ENCODE data around the gene CSTPP1.
"Not testable (repeated sequence)": the region's sequence is repeated elsewhere in the genome, so short reads cannot be mapped to it uniquely, and the experiment has no call there.

Gene CSTPP1

GRCh38 chr11:46953093-46953492 is 16.5 kb downstream of the CSTPP1 start:
- no peak for DNase-seq (ENCODE audit: low read depth)

- DNase-seq (ENCODE audit: low read depth) = no peak
These were observed 22.2 kb downstream of the CSTPP1 start for GRCh38 chr11:46958777-46959176.

DNA sequence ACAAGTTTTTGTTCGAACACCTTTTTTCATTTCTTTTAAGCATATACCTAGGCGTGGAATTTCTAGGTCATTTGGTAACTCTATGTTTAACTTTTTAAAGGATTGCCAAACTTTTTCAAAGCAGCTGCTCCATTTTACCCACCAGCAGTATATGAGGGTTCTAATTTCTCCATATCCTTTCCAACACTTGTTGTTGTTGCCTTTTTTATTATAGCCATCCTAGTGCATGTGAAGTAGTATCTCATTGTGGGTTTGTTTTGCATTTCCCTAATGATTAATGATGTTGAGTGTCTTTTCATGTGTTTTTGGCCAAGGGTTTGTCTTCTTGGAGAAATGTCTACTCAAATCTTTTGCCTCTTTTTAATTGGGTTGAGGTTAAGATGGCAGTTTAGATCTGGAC is 24.5 kb downstream of the CSTPP1 start:
- DNase-seq (ENCODE audit: low read depth) = no peak

- DNase-seq (ENCODE audit: low read depth) = not testable (repeated sequence)
These were observed 25.3 kb downstream of the CSTPP1 start for GRCh38 chr11:46961886-46962285.

- no peak for DNase-seq (ENCODE audit: low read depth)
These were observed 27.3 kb downstream of the CSTPP1 start for GRCh38 chr11:46963844-46964243.

GRCh38 chr11:46966773-46967172 is 30.2 kb downstream of the CSTPP1 start:
- no peak for DNase-seq (ENCODE audit: low read depth)

DNA sequence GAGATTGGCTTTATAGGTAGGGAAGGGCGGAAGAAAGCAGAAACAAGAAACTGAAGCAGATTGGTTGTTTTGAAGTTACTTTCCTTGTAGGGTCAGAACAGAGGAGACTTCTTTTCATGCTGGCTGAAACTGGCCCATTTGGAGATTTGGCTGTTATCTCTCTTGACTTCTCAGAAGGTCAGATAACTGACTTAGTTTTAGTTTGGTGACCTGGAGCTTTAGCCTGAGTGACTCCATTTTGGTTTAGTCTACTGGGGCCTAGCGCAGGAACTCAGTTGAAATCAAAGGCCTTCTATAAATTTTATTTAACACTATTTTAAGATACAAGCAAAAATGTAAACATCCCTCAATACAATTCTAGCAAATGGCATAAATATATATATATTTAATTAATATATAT is 31.4 kb downstream of the CSTPP1 start:
- no peak for DNase-seq (ENCODE audit: low read depth)

GRCh38 chr11:46969379-46969778 is 32.8 kb downstream of the CSTPP1 start:
- no peak for DNase-seq (ENCODE audit: low read depth)

GRCh38 chr11:46970913-46971625 is 34.5 kb downstream of the CSTPP1 start:
- no peak for DNase-seq (ENCODE audit: low read depth)

GRCh38 chr11:46972343-46972742 is 35.8 kb downstream of the CSTPP1 start:
- no peak for DNase-seq (ENCODE audit: low read depth)

DNA sequence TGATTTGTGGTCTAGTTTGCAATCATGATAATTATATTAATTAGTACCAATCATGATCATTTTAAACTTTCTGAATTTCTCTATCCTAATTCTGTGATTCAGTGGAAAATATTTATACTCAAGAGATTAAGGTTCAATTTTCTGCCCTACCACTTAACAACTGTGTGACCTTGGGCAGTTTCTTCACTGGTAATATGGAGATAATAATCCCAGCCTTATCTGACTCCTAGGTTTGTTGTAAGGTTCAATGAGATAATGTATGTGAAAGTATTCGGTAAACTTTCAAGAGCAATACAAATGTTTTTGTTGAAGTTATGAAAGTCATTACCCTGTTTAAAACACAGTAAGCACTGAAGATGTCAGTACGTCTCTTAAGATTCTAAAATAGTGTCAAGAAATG is 36.3 kb downstream of the CSTPP1 start:
- no peak for DNase-seq (ENCODE audit: low read depth)

- no peak for DNase-seq (ENCODE audit: low read depth)
These were observed 39.8 kb downstream of the CSTPP1 start for GRCh38 chr11:46976182-46976854.

GRCh38 chr11:46977038-46977813 is 40.7 kb downstream of the CSTPP1 start:
- no peak for DNase-seq (ENCODE audit: low read depth)

- DNase-seq (ENCODE audit: low read depth) = no peak
These were observed 41.5 kb downstream of the CSTPP1 start for GRCh38 chr11:46978005-46978491.

DNA sequence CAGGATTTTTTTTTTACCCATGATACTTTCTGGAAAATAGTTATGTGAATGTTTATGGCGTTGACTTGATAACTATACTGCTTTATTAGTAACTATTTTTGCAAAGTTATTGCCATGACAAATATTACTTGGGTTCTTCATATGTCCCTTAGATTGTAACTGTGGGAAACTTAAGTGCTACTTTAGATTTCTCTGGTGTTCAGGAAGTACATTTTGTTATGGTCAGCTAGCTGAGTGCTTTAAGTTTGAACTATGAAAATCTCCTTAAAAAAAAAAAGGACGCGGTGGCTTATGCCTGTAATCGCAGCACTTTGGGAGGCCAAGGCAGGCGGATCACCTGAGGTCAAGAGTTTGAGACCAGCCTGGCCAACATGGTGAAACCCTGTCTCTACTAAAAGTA is 42.8 kb downstream of the CSTPP1 start:
- DNase-seq (ENCODE audit: low read depth) = no peak

DNA sequence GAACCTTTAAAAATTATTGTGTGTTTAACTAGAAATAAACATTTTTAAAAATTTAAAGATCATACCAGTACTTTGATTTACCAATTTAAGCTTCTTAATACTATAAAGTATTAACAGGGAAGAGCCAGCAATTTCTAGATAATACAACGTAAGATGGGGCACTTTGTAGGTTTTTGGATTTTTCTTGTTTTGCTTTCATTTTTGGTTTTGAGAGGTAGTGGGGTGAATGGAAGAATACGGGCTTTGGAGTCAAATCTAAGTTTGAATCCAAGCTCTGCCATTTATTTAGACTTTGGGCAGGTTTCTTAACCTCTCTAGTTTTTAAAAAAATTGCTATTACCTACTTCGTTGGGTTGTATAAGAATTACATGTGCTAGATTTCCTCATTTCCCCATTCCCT is 44.9 kb downstream of the CSTPP1 start:
- no peak for DNase-seq (ENCODE audit: low read depth)

- no peak for DNase-seq (ENCODE audit: low read depth)
These were observed 46.4 kb downstream of the CSTPP1 start for GRCh38 chr11:46982797-46983452.

DNA sequence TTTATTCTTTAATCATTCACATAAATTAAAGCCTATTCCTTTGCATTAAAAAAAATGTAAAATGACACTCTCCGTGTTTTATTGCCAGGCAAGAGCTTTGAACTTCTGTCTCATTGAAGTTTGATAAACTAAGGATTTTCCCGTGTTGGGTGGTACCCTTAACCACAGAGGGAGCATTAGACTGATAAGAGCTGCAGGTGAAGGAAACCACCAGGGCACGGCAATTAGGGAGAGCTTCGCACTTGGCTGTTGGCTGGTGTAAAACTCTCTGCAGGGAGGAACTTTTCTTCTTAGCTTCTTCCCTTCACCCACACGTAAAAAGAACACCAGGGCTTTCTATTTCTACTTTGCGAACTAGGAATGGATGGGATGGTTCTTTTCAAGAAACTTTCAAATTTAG is 47.0 kb downstream of the CSTPP1 start:
- no peak for DNase-seq (ENCODE audit: low read depth)

- no peak for DNase-seq (ENCODE audit: low read depth)
These were observed 48.0 kb downstream of the CSTPP1 start for GRCh38 chr11:46984548-46984947.

DNA sequence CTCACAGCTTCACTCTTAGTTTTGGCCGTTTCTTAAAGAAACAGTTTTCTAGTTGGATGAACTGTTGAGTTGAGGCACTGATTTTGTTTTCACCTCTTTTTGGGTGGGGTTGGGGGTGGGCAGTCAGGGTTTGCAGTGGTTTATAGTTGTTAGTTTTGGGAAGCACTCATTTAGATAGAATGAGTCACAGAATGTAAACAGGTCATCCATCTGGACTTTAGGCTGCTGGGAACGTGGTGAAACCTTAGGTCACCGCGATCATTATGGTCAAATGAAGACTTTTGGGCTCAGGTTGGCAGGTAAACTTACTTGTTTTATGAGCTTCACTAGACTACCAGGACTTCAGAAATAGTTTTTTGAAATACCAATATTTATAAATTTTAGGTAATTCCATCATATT is 48.4 kb downstream of the CSTPP1 start:
- DNase-seq (ENCODE audit: low read depth) = no peak

DNA sequence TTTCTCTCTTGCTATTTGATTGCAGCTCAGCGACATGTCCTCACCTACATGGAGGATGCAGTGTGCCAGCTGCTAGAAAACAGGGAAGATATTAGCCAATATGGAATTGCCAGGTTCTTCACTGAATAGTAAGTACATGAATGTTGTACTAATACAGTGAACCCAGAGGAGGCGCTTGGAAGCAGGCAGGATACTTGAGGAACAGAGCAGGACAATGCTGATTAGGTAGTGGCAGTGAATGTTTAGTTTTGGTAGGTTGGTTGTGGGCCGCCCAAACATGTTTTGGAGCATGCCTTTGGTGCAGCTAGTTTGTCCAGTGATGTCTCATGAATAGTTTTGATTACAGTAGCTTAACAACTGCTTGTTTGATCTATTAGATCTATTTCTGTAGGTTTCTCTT is 50.6 kb downstream of the CSTPP1 start:
- no peak for DNase-seq (ENCODE audit: low read depth)

- not testable (repeated sequence) for DNase-seq (ENCODE audit: low read depth)
These were observed 53.4 kb downstream of the CSTPP1 start for GRCh38 chr11:46989810-46990487.
